GM12875 (cell line): ENCODE data around the gene PLEKHA7.
"Not testable (repeated sequence)": the region's sequence is repeated elsewhere in the genome, so short reads cannot be mapped to it uniquely, and the experiment has no call there.

ENCODE experiments used
- H3K4me3 ChIP-seq: one replicate; pipeline ENCODE4 v1.5.1; 2011; ENCODE audit warnings: low read depth, low read length, control low read depth
- TF ChIP-seq, protein P1 (sequence below): IDR thresholded peaks from 2 replicates; pipeline ENCODE4 v1.5.1; 2011; ENCODE audit warnings: low read depth, mild to moderate bottlenecking, control low read depth, inconsistent platforms, low read length, moderate library complexity, borderline replicate concordance; ENCODE audit not compliant: insufficient read depth

The PLEKHA7 gene

GRCh38 chr11:16871368-16871767 is 142.8 kb downstream of the PLEKHA7 start:
- TF ChIP-seq, protein P1, sequence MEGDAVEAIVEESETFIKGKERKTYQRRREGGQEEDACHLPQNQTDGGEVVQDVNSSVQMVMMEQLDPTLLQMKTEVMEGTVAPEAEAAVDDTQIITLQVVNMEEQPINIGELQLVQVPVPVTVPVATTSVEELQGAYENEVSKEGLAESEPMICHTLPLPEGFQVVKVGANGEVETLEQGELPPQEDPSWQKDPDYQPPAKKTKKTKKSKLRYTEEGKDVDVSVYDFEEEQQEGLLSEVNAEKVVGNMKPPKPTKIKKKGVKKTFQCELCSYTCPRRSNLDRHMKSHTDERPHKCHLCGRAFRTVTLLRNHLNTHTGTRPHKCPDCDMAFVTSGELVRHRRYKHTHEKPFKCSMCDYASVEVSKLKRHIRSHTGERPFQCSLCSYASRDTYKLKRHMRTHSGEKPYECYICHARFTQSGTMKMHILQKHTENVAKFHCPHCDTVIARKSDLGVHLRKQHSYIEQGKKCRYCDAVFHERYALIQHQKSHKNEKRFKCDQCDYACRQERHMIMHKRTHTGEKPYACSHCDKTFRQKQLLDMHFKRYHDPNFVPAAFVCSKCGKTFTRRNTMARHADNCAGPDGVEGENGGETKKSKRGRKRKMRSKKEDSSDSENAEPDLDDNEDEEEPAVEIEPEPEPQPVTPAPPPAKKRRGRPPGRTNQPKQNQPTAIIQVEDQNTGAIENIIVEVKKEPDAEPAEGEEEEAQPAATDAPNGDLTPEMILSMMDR = no peak

DNA sequence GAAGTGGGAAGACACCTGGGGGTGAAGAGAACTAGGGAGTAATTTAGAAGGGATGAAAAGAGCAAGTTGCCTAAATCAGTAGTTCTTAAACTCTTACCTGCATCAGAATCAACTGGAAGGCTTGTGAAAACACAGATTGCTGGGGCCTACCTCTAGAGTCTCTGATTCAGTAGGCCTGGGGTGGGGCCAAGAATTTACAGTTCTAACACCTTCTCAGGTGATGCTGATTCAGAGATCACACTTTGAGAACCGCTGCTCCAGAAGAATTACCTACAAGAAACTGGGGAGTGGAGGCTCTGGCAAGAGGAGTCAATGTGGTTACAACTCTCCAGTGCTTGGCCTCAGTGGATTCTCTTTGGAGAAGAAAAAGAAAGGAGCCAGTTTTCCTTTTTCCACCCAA is 147.1 kb downstream of the PLEKHA7 start:
- TF ChIP-seq, protein P1 = no peak
- H3K4me3 ChIP-seq = no peak overlapping the region

More at GRCh38 chr11:16871368-16871767, 142.8 kb downstream of the PLEKHA7 start:
- H3K4me3 ChIP-seq = no peak overlapping the region

- H3K4me3 ChIP-seq = not testable (repeated sequence)
Observed at GRCh38 chr11:16864428-16864827, 149.8 kb downstream of the PLEKHA7 start.

- no peak overlapping the region for H3K4me3 ChIP-seq
- TF ChIP-seq, protein P1 = no peak
Observed at GRCh38 chr11:16863389-16863788, 150.8 kb downstream of the PLEKHA7 start.

GRCh38 chr11:16862726-16863125 is 151.5 kb downstream of the PLEKHA7 start:
- TF ChIP-seq, protein P1 = no peak

DNA sequence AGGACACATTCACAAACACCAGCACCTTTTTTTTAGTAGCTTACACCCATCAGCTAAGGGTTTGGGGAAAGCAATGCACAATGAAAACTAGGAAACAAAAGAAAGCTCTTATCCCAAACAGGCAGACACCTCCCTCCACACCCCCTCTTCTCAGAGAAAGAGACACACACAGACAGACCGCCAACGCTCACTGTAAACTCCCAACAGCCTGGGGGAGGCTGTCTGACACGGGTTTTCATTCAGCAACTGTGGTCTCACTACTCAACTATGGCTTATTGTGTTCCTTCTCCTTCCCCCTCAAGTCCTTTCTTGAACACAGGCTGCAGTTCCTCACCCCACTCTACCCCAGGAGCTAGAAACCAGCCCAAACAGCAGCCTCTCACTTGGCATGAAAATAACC is 152.4 kb downstream of the PLEKHA7 start:
- no peak overlapping the region for H3K4me3 ChIP-seq
- TF ChIP-seq, protein P1 = no peak

More at GRCh38 chr11:16862726-16863125, 151.5 kb downstream of the PLEKHA7 start:
- H3K4me3 ChIP-seq = no peak overlapping the region

GRCh38 chr11:16860617-16861016 is 153.6 kb downstream of the PLEKHA7 start:
- no peak overlapping the region for H3K4me3 ChIP-seq
- TF ChIP-seq, protein P1 = no peak

DNA sequence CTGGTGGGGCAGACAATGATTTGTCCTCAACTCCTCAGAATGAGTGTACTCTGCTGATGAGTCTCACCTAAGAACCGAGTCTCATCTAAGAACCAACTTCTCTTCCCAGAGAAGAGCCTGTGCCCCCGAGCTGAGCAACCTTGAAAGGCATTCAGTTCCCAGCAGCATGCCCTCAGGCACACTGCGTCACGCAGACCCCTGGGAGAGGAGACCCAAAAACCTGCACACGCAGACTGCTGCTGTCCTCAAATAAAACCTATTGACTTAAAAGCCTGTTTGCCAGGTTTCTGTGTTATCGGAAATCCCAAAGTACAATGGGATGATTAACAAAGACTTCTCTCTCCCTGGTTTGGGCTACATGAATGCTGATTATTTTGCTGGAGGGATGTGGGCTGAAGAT is 154.6 kb downstream of the PLEKHA7 start:
- TF ChIP-seq, protein P1 = no peak

More for the DNA sequence above, 154.6 kb downstream of the PLEKHA7 start:
- H3K4me3 ChIP-seq = no peak overlapping the region
